GM19395 (cell line): ENCODE measurements around the gene ZBTB20.
A peak's percentile ranks its signal among the peaks of the same experiment; 100 is the strongest.

ENCODE experiments used
- ATAC-seq: cut with Tn5 transposase; IDR thresholded peaks from one replicate; pipeline ENCODE4 v1.9.1; 2021; ENCODE audit warnings: mild to moderate bottlenecking, moderate library complexity; ENCODE audit not compliant: unreplicated experiment

The ZBTB20 gene

GRCh38 chr3:114319453-114319852, 827.6 kb downstream of the ZBTB20 start:
- no peak for ATAC-seq

GRCh38 chr3:114318295-114318694, 828.8 kb downstream of the ZBTB20 start:
- ATAC-seq: no peak

GRCh38 chr3:114314282-114314681, 832.8 kb downstream of the ZBTB20 start:
- ATAC-seq: no peak

GRCh38 chr3:114313426-114313825, 833.7 kb downstream of the ZBTB20 start:
- ATAC-seq: no peak

GRCh38 chr3:114310695-114311094, 836.4 kb downstream of the ZBTB20 start:
- no peak for ATAC-seq

GRCh38 chr3:114308830-114309229, 838.3 kb downstream of the ZBTB20 start:
- peak; percentile 81 for ATAC-seq

- ATAC-seq: peak; percentile 28
Measured at GRCh38 chr3:114308377-114308776, 838.7 kb downstream of the ZBTB20 start.

GRCh38 chr3:114307832-114308231, 839.3 kb downstream of the ZBTB20 start:
- peak; percentile 11 for ATAC-seq

GRCh38 chr3:114307222-114307830, 839.8 kb downstream of the ZBTB20 start:
- ATAC-seq: peak; percentile 52

GRCh38 chr3:114299941-114300624, 847.0 kb downstream of the ZBTB20 start:
- peak; percentile 64 for ATAC-seq

- no peak for ATAC-seq
Measured at GRCh38 chr3:114299421-114299820, 847.7 kb downstream of the ZBTB20 start.

- no peak for ATAC-seq
Measured at GRCh38 chr3:114295946-114296345, 851.1 kb downstream of the ZBTB20 start.

- ATAC-seq: no peak
Measured at GRCh38 chr3:114294940-114295480, 852.1 kb downstream of the ZBTB20 start.

GRCh38 chr3:114293838-114294535, 853.1 kb downstream of the ZBTB20 start, which contains the start of gene TIGIT:
TSS of gene TIGIT (plus strand) at chr3:114294028. CDS start at chr3:114294062, 34 bp downstream.
- no peak for ATAC-seq

GRCh38 chr3:114290911-114291901, 855.9 kb downstream of the ZBTB20 start:
- peak; percentile 91 for ATAC-seq

GRCh38 chr3:114286266-114286665, 860.8 kb downstream of the ZBTB20 start:
- ATAC-seq: no peak

GRCh38 chr3:114285648-114286230, 861.3 kb downstream of the ZBTB20 start:
- no peak for ATAC-seq

- ATAC-seq: no peak
Measured at GRCh38 chr3:114284644-114285043, 862.4 kb downstream of the ZBTB20 start.
